ENCODE results near the gene CAD. TPM values are rescaled to one million over a fixed set of nuclear protein-coding genes. Genes with fewer than 3 reads are reported as not detected.

The CAD gene
- total and polyA plus RNA-seq, 9 donors, result 11.9 to 53.9 (median 31.1) TPM

GRCh38 chr2:27182346-27182745 lies 34.8 kb upstream of the CAD start:
- Histone ChIP-seq H3K36me3 (no peaks in the 10 kb centered on the region), H3K4me3 (no peak overlapping the region), H3K4me1 (ENCODE audit: insufficient read depth) (peaks cover 29% of the 10 kb centered on the region), H3K9me3 (no peaks in the 10 kb centered on the region), H3K27me3 (no peaks in the 10 kb centered on the region), H3K27ac (peak overlapping the region in 1 of 2 donors; percentile 79)
- intact Hi-C loops (cut with DNase I), result no loop called here
- DNase-seq, result no peak
- 12 to 33% (median 16%) methylated on average over 4 of the region's 4 CpGs for WGBS, 3 donors
- TF ChIP-seq EP300 (IDR thresholded peaks at IDR 0.05) (no peak), POLR2A (IDR thresholded peaks at IDR 0.05) (no peak)
- TF ChIP-seq, protein P1, sequence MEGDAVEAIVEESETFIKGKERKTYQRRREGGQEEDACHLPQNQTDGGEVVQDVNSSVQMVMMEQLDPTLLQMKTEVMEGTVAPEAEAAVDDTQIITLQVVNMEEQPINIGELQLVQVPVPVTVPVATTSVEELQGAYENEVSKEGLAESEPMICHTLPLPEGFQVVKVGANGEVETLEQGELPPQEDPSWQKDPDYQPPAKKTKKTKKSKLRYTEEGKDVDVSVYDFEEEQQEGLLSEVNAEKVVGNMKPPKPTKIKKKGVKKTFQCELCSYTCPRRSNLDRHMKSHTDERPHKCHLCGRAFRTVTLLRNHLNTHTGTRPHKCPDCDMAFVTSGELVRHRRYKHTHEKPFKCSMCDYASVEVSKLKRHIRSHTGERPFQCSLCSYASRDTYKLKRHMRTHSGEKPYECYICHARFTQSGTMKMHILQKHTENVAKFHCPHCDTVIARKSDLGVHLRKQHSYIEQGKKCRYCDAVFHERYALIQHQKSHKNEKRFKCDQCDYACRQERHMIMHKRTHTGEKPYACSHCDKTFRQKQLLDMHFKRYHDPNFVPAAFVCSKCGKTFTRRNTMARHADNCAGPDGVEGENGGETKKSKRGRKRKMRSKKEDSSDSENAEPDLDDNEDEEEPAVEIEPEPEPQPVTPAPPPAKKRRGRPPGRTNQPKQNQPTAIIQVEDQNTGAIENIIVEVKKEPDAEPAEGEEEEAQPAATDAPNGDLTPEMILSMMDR (IDR thresholded peaks at IDR 0.05), result no peak

DNA sequence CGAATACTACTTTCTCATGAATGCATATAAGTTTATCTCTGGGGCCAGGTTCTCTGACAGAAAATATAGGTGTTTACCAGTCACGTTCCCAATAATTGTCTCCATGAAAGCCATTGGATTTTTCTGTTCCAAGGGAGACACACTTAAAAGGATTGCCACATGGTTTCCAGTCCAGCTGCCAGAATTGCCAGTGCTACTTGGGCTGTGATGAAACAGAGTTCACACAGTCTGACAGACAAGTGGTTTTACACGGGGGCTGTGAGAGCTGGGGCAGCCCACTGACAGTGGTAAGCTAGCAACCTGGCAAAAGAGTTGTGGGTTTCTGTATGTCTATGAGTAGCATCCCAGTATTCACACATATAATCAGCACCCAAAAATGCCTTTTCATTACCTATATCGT lies 33.1 kb upstream of the CAD start:
- TF ChIP-seq, protein P1 (IDR thresholded peaks at IDR 0.05), result no peak
- TF ChIP-seq POLR2A (IDR thresholded peaks at IDR 0.05) (no peak), EP300 (IDR thresholded peaks at IDR 0.05) (no peak)
- Histone ChIP-seq H3K27me3 (no peaks in the 10 kb centered on the region), H3K27ac (peak overlapping the region in 1 of 2 donors; percentile 79), H3K4me3 (no peak overlapping the region), H3K9me3 (no peaks in the 10 kb centered on the region), H3K4me1 (ENCODE audit: insufficient read depth) (peaks cover 26% of the 10 kb centered on the region), H3K36me3 (no peaks in the 10 kb centered on the region)
- WGBS, 3 donors, result 51 to 64% (median 53%) methylated on average over 4 of the region's 4 CpGs
- intact Hi-C loops (cut with DNase I), result no loop called here
- peak in 3 of 5 donors; percentile 47 to 72 (median 57) for DNase-seq

DNA sequence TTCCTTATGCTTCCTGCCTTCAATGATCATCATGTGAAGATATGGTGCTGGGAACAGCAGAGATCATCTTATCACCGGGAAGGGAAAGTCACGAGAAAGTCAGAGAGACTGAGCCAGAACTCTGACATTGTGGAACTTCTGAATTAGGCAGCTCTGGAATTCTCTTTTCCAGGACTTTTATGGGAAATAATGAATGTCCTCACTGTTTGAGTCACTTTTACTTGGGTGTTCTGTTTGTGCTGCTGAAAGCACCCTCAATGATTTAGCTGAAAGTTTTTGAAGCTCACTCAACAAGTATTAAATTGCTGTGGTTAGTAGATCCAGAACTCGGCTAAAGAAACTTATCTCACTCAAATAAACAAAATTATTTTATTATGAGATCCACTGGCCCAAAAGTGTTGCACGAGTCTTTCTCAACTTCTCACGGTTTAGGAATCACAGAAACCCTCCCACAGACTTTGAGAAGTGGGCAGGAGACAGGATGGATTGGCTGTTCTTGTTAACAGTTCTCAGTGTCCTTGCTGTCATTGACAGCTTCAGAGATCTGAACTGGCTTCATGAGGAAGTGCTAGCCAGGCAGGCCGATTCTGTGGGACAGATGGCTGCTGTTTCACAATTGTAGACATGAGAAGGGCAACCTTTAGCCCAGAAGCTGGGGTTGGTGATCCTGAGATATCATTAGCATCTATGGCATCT lies 31.7 kb upstream of the CAD start:
- Histone ChIP-seq H3K36me3 (no peaks in the 10 kb centered on the region), H3K4me3 (no peak overlapping the region), H3K4me1 (ENCODE audit: insufficient read depth) (peaks cover 22% of the 10 kb centered on the region), H3K27me3 (no peaks in the 10 kb centered on the region), H3K9me3 (no peaks in the 10 kb centered on the region), H3K27ac (peak overlapping the region; percentile 46 to 79)
- TF ChIP-seq EP300 (IDR thresholded peaks at IDR 0.05), result peak; percentile 78
- TF ChIP-seq, protein P1 (IDR thresholded peaks at IDR 0.05), result no peak
- 4 to 9% (median 4%) methylated on average over 6 of the region's 6 CpGs for WGBS, 3 donors
- intact Hi-C loops (cut with DNase I), result loop anchor here in 1 of 4 donors (5.0 kb wide), 1 partner anchor 53 kb away; the partner anchor contains the start of gene PREB
- peak in 1 of 5 donors; percentile 49 for DNase-seq

- 75 to 78% (median 77%) methylated on average over 6 of the region's 6 CpGs for WGBS, 3 donors
- TF ChIP-seq EP300 (IDR thresholded peaks at IDR 0.05) (no peak), POLR2A (IDR thresholded peaks at IDR 0.05) (no peak)
- TF ChIP-seq, protein P1 (IDR thresholded peaks at IDR 0.05), result no peak
- intact Hi-C loops (cut with DNase I), result loop anchor here in 1 of 4 donors (5.0 kb wide), 1 partner anchor 54 kb away; the partner anchor contains the start of gene PREB
- H3K4me3 ChIP-seq, result no peak overlapping the region
- no peak for DNase-seq
- no peaks in the 10 kb centered on the region for H3K27me3 ChIP-seq
- no peaks in the 10 kb centered on the region for H3K36me3 ChIP-seq
- H3K27ac ChIP-seq, result no peak overlapping the region
- H3K4me1 ChIP-seq (ENCODE audit: insufficient read depth), result peaks cover 19% of the 10 kb centered on the region
- H3K9me3 ChIP-seq, result no peaks in the 10 kb centered on the region
These were observed 30.4 kb upstream of the CAD start for GRCh38 chr2:27186613-27187345.

Measured in ovary (tissue), 9 donors.